ENCODE data around the gene AFG3L2.

Gene AFG3L2

GRCh38 chr18:12373116-12373770 is 3.8 kb downstream of the AFG3L2 start:
- peaks cover 6% of the 10 kb centered on the region for H3K4me1 ChIP-seq (ENCODE audit: control insufficient read depth, insufficient read depth, low read length)
- H3K4me3 ChIP-seq (ENCODE audit: low read depth, low read length), result no peak overlapping the region
- no peaks in the 10 kb centered on the region for H3K27me3 ChIP-seq (ENCODE audit: control insufficient read depth, insufficient read depth, low read length)
- no peak overlapping the region for H3K9ac ChIP-seq (ENCODE audit: low read depth, low read length)
- peaks cover 3% of the 10 kb centered on the region for H3K36me3 ChIP-seq (ENCODE audit: control insufficient read depth, insufficient read depth, low read length)
- H3K9me3 ChIP-seq (ENCODE audit: control insufficient read depth, insufficient read depth, low read length), result no peaks in the 10 kb centered on the region

GRCh38 chr18:12372406-12372805 is 4.6 kb downstream of the AFG3L2 start:
- Histone ChIP-seq H3K36me3 (ENCODE audit: control insufficient read depth, insufficient read depth, low read length) (peaks cover 3% of the 10 kb centered on the region), H3K4me1 (ENCODE audit: control insufficient read depth, insufficient read depth, low read length) (peaks cover 6% of the 10 kb centered on the region), H3K9ac (ENCODE audit: low read depth, low read length) (no peak overlapping the region), H3K4me3 (ENCODE audit: low read depth, low read length) (no peak overlapping the region), H3K27me3 (ENCODE audit: control insufficient read depth, insufficient read depth, low read length) (no peaks in the 10 kb centered on the region), H3K9me3 (ENCODE audit: control insufficient read depth, insufficient read depth, low read length) (no peaks in the 10 kb centered on the region)

GRCh38 chr18:12371590-12371989 is 5.4 kb downstream of the AFG3L2 start:
- no peak overlapping the region for H3K9ac ChIP-seq (ENCODE audit: low read depth, low read length)
- H3K36me3 ChIP-seq (ENCODE audit: control insufficient read depth, insufficient read depth, low read length), result peaks cover 3% of the 10 kb centered on the region
- H3K27me3 ChIP-seq (ENCODE audit: control insufficient read depth, insufficient read depth, low read length), result no peaks in the 10 kb centered on the region
- H3K4me1 ChIP-seq (ENCODE audit: control insufficient read depth, insufficient read depth, low read length), result peaks cover 6% of the 10 kb centered on the region
- no peak overlapping the region for H3K4me3 ChIP-seq (ENCODE audit: low read depth, low read length)
- no peaks in the 10 kb centered on the region for H3K9me3 ChIP-seq (ENCODE audit: control insufficient read depth, insufficient read depth, low read length)

- no peaks in the 10 kb centered on the region for H3K9me3 ChIP-seq (ENCODE audit: control insufficient read depth, insufficient read depth, low read length)
- H3K27me3 ChIP-seq (ENCODE audit: control insufficient read depth, insufficient read depth, low read length), result no peaks in the 10 kb centered on the region
- H3K4me1 ChIP-seq (ENCODE audit: control insufficient read depth, insufficient read depth, low read length), result peaks cover 2% of the 10 kb centered on the region
- peaks cover 11% of the 10 kb centered on the region for H3K36me3 ChIP-seq (ENCODE audit: control insufficient read depth, insufficient read depth, low read length)
- H3K9ac ChIP-seq (ENCODE audit: low read depth, low read length), result no peak overlapping the region
- H3K4me3 ChIP-seq (ENCODE audit: low read depth, low read length), result no peak overlapping the region
These were observed 7.8 kb downstream of the AFG3L2 start for GRCh38 chr18:12369211-12369610.

GRCh38 chr18:12366784-12367183 is 10.2 kb downstream of the AFG3L2 start:
- Histone ChIP-seq H3K9ac (ENCODE audit: low read depth, low read length) (no peak overlapping the region), H3K27me3 (ENCODE audit: control insufficient read depth, insufficient read depth, low read length) (no peaks in the 10 kb centered on the region), H3K9me3 (ENCODE audit: control insufficient read depth, insufficient read depth, low read length) (no peaks in the 10 kb centered on the region), H3K4me1 (ENCODE audit: control insufficient read depth, insufficient read depth, low read length) (no peaks in the 10 kb centered on the region), H3K36me3 (ENCODE audit: control insufficient read depth, insufficient read depth, low read length) (peaks cover 15% of the 10 kb centered on the region), H3K4me3 (ENCODE audit: low read depth, low read length) (no peak overlapping the region)

GRCh38 chr18:12366379-12366778 is 10.6 kb downstream of the AFG3L2 start:
- Histone ChIP-seq H3K36me3 (ENCODE audit: control insufficient read depth, insufficient read depth, low read length) (peaks cover 15% of the 10 kb centered on the region), H3K4me3 (ENCODE audit: low read depth, low read length) (no peak overlapping the region), H3K4me1 (ENCODE audit: control insufficient read depth, insufficient read depth, low read length) (no peaks in the 10 kb centered on the region)

GRCh38 chr18:12362473-12363174 is 14.4 kb downstream of the AFG3L2 start:
- no peak overlapping the region for H3K4me3 ChIP-seq (ENCODE audit: low read depth, low read length)
- peaks cover 31% of the 10 kb centered on the region for H3K36me3 ChIP-seq (ENCODE audit: control insufficient read depth, insufficient read depth, low read length)
- H3K9me3 ChIP-seq (ENCODE audit: control insufficient read depth, insufficient read depth, low read length), result no peaks in the 10 kb centered on the region
- H3K9ac ChIP-seq (ENCODE audit: low read depth, low read length), result no peak overlapping the region
- H3K4me1 ChIP-seq (ENCODE audit: control insufficient read depth, insufficient read depth, low read length), result no peaks in the 10 kb centered on the region
- no peaks in the 10 kb centered on the region for H3K27me3 ChIP-seq (ENCODE audit: control insufficient read depth, insufficient read depth, low read length)

More at GRCh38 chr18:12366379-12366778, 10.6 kb downstream of the AFG3L2 start:
- H3K9me3 ChIP-seq (ENCODE audit: control insufficient read depth, insufficient read depth, low read length), result no peaks in the 10 kb centered on the region
- H3K27me3 ChIP-seq (ENCODE audit: control insufficient read depth, insufficient read depth, low read length), result no peaks in the 10 kb centered on the region
- H3K9ac ChIP-seq (ENCODE audit: low read depth, low read length), result no peak overlapping the region

GRCh38 chr18:12361770-12362378 is 15.2 kb downstream of the AFG3L2 start:
- peaks cover 31% of the 10 kb centered on the region for H3K36me3 ChIP-seq (ENCODE audit: control insufficient read depth, insufficient read depth, low read length)

GRCh38 chr18:12359515-12359927 is 17.5 kb downstream of the AFG3L2 start:
- no peak overlapping the region for H3K9ac ChIP-seq (ENCODE audit: low read depth, low read length)
- peaks cover 32% of the 10 kb centered on the region for H3K36me3 ChIP-seq (ENCODE audit: control insufficient read depth, insufficient read depth, low read length)
- H3K27me3 ChIP-seq (ENCODE audit: control insufficient read depth, insufficient read depth, low read length), result no peaks in the 10 kb centered on the region
- H3K9me3 ChIP-seq (ENCODE audit: control insufficient read depth, insufficient read depth, low read length), result no peaks in the 10 kb centered on the region
- no peak overlapping the region for H3K4me3 ChIP-seq (ENCODE audit: low read depth, low read length)
- no peaks in the 10 kb centered on the region for H3K4me1 ChIP-seq (ENCODE audit: control insufficient read depth, insufficient read depth, low read length)

More at GRCh38 chr18:12361770-12362378, 15.2 kb downstream of the AFG3L2 start:
- no peak overlapping the region for H3K9ac ChIP-seq (ENCODE audit: low read depth, low read length)
- no peaks in the 10 kb centered on the region for H3K27me3 ChIP-seq (ENCODE audit: control insufficient read depth, insufficient read depth, low read length)
- H3K9me3 ChIP-seq (ENCODE audit: control insufficient read depth, insufficient read depth, low read length), result no peaks in the 10 kb centered on the region
- H3K4me1 ChIP-seq (ENCODE audit: control insufficient read depth, insufficient read depth, low read length), result no peaks in the 10 kb centered on the region
- H3K4me3 ChIP-seq (ENCODE audit: low read depth, low read length), result no peak overlapping the region

GRCh38 chr18:12352188-12352587 is 24.8 kb downstream of the AFG3L2 start:
- Histone ChIP-seq H3K4me1 (ENCODE audit: control insufficient read depth, insufficient read depth, low read length) (no peaks in the 10 kb centered on the region), H3K36me3 (ENCODE audit: control insufficient read depth, insufficient read depth, low read length) (peaks cover 40% of the 10 kb centered on the region), H3K9me3 (ENCODE audit: control insufficient read depth, insufficient read depth, low read length) (no peaks in the 10 kb centered on the region), H3K4me3 (ENCODE audit: low read depth, low read length) (no peak overlapping the region), H3K27me3 (ENCODE audit: control insufficient read depth, insufficient read depth, low read length) (no peaks in the 10 kb centered on the region), H3K9ac (ENCODE audit: low read depth, low read length) (no peak overlapping the region)

GRCh38 chr18:12347895-12348294 is 29.1 kb downstream of the AFG3L2 start:
- Histone ChIP-seq H3K4me3 (ENCODE audit: low read depth, low read length) (no peak overlapping the region), H3K36me3 (ENCODE audit: control insufficient read depth, insufficient read depth, low read length) (peaks cover 48% of the 10 kb centered on the region), H3K9me3 (ENCODE audit: control insufficient read depth, insufficient read depth, low read length) (no peaks in the 10 kb centered on the region), H3K4me1 (ENCODE audit: control insufficient read depth, insufficient read depth, low read length) (no peaks in the 10 kb centered on the region), H3K27me3 (ENCODE audit: control insufficient read depth, insufficient read depth, low read length) (no peaks in the 10 kb centered on the region), H3K9ac (ENCODE audit: low read depth, low read length) (no peak overlapping the region)

- Histone ChIP-seq H3K9me3 (ENCODE audit: control insufficient read depth, insufficient read depth, low read length) (no peaks in the 10 kb centered on the region), H3K4me1 (ENCODE audit: control insufficient read depth, insufficient read depth, low read length) (no peaks in the 10 kb centered on the region), H3K27me3 (ENCODE audit: control insufficient read depth, insufficient read depth, low read length) (no peaks in the 10 kb centered on the region), H3K9ac (ENCODE audit: low read depth, low read length) (no peak overlapping the region), H3K36me3 (ENCODE audit: control insufficient read depth, insufficient read depth, low read length) (peaks cover 44% of the 10 kb centered on the region), H3K4me3 (ENCODE audit: low read depth, low read length) (no peak overlapping the region)
These were observed 30.8 kb downstream of the AFG3L2 start for GRCh38 chr18:12346240-12346565.
